GM12801 (cell line): ENCODE data around the gene SAE1.

Experiments used
- TF ChIP-seq, protein P1 (sequence below): IDR thresholded peaks from one replicate; pipeline ENCODE4 v1.5.1; 2011; ENCODE audit warnings: control low read depth; ENCODE audit not compliant: insufficient read length; ENCODE audit errors: extremely low read depth

Gene SAE1

DNA sequence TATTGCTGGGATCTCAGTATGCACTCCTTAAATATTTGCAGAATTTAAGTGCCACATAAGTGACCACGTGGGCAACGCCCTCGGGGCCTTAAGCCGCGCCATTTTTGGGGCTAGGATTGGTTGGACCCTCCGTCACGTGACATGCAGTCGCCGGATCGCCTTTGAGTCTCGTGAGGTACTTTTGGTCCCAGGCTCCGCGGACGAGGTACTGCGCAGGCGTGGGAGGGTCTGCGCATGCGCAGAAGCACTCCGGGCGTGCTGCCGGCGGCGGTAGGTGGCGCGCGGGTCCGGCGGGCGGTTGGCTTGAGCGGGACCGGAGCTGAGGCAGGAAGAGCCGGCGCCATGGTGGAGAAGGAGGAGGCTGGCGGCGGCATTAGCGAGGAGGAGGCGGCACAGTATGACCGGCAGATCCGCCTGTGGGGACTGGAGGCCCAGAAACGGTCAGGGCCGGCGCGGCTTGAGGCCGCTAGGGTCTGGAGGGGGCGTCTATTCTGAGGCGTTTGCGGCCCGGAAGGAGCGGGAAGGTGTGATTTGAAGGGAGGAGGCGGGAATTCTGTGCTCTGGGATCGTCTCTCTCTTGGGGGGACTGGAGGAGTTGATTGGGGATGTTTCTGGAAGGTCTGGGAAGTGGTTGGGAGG lies at the start of gene SAE1:
Gene SAE1, plus strand, starts transcription at position 247 of the 639 bp plus-strand sequence. Its CDS starts 96 bp downstream, at position 343.
- TF ChIP-seq, protein P1, sequence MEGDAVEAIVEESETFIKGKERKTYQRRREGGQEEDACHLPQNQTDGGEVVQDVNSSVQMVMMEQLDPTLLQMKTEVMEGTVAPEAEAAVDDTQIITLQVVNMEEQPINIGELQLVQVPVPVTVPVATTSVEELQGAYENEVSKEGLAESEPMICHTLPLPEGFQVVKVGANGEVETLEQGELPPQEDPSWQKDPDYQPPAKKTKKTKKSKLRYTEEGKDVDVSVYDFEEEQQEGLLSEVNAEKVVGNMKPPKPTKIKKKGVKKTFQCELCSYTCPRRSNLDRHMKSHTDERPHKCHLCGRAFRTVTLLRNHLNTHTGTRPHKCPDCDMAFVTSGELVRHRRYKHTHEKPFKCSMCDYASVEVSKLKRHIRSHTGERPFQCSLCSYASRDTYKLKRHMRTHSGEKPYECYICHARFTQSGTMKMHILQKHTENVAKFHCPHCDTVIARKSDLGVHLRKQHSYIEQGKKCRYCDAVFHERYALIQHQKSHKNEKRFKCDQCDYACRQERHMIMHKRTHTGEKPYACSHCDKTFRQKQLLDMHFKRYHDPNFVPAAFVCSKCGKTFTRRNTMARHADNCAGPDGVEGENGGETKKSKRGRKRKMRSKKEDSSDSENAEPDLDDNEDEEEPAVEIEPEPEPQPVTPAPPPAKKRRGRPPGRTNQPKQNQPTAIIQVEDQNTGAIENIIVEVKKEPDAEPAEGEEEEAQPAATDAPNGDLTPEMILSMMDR: no peak

DNA sequence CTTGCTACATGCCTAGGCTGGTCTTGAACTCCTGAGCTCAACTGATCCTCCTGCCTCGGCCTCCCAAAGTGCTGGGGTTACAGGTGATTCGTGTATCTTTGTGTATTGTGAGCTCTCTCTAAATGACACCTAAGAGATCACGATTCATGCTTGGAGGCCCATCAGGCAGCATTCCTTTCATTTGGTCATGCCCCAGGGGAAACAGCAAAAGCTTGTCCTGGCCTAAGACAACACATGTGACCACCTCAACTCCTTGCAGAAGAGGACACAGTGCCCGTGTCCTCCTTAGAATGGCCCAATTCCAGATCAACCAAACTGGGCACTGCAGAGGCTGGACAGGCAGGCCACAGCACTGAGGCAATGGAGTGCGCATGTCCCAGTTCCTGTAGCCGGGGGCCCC lies 49.5 kb upstream of the SAE1 start:
- TF ChIP-seq, protein P1: no peak

GRCh38 chr19:47082493-47082892 lies 48.1 kb upstream of the SAE1 start:
- TF ChIP-seq, protein P1: no peak

DNA sequence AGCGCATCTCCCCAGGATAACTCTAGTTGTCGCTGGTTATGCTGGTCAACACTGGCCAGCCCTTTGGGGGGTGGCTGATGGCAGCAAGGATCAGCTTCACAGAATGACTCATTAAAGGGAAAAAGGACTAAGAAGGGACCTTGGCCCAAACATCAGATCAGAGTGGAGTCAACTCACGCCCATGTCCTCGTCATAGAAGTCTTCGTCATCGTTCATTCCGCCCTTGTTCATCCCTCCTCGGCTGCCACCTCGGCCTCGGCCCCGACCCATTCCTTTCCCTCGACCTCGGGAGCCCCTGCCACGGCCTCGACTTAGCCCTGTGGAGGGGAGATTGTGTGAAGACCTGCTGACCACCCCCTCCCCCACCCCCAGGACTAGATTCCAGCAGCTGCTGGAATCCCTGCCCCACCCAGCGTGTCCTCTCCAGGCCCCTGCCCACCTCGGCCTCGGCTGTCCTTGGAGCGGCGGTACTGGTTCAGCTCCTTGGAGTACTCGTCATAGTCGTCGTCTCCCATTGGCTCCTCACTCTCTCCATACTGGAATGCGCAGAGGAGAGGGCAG lies 45.7 kb upstream of the SAE1 start:
- TF ChIP-seq, protein P1: no peak

DNA sequence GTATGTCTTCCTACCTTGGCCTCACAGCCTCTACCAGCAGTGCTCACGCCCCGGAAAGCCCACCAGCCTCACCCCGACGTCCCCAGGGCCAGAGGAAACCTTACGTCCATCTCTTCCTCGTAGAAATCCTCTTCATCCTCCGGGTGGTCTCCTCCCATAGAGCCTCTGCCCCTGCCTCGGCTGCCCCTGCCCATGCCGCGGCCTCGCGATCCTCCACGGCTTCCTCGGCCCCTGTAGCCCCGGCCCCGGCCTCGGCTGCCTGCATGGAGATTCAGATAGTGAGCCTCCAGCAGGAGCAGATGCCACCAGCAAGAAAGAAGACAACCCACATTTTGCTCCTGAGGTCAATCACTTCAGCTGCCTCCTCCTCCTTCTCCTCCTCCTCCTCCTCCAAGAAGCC lies 44.4 kb upstream of the SAE1 start:
- TF ChIP-seq, protein P1: no peak

- TF ChIP-seq, protein P1: no peak
These were observed 40.8 kb upstream of the SAE1 start for GRCh38 chr19:47089767-47090350.

GRCh38 chr19:47093254-47093653 lies 37.4 kb upstream of the SAE1 start:
- TF ChIP-seq, protein P1: no peak
